ENCODE results near the gene HIPK2. TPM values are rescaled to one million over a fixed set of nuclear protein-coding genes. Genes with fewer than 3 reads are reported as not detected.

Gene HIPK2
- total and polyA plus RNA-seq, 12 donors = 19.7 to 203 (median 127) TPM

DNA sequence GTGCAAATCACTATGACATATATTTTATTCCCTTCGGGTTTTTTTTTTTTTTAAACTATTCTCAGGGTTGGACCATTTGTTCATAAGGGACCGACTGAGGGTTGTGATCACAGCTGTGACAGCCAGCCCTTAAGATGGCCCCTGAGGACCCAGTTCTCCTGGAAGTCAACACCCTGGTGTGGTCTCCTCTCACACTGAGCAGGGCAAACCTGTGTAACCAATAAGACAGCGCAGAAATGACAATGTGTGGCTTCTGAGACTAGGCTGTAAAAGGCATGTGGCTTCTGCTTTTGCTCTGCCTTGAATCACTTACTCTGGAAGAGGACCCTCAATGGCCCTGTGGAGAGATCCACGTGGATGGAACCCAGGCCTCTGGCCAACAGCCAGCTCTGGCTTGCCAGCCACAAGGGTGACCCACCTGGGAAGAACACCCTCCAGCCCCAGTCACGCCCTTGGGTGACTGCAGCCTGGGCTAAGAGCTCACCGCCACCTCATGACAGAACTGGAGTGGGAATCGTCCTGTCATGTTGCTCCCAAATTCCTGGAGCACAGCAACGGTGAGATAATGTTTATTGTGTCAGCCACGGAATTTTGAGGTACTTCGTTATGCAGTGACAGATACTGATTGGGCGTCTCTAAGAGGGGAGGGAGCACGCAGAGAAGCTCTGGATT is 127.2 kb downstream of the HIPK2 start:
- peaks cover 11 to 97% (median 91%) of the 10 kb centered on the region in 9 donors for H3K4me1 ChIP-seq
- DNase-seq (peak; percentile 34 to 35), ATAC-seq (peak in 6 of 8 donors; percentile 26 to 63 (median 43))
- peak overlapping the region; percentile 29 to 88 (median 80) for H3K27ac ChIP-seq
- 57 to 65% methylated on average over 12 of the region's 12 CpGs for WGBS, 2 donors
- no peak for TF ChIP-seq CTCF (IDR thresholded peaks at IDR 0.05)
- no peaks in the 10 kb centered on the region for H3K9me3 ChIP-seq
- no peaks in the 10 kb centered on the region for H3K27me3 ChIP-seq
- H3K36me3 ChIP-seq = peaks cover 0 to 8% (median 0%) of the 10 kb centered on the region in 9 donors
- intact Hi-C loops (cut with DNase I) = loop anchor here in 1 of 10 donors (10.0 kb wide), 1 partner anchor 54 kb away; no protein-coding TSS in a partner anchor
- no peak overlapping the region for H3K4me3 ChIP-seq

DNA sequence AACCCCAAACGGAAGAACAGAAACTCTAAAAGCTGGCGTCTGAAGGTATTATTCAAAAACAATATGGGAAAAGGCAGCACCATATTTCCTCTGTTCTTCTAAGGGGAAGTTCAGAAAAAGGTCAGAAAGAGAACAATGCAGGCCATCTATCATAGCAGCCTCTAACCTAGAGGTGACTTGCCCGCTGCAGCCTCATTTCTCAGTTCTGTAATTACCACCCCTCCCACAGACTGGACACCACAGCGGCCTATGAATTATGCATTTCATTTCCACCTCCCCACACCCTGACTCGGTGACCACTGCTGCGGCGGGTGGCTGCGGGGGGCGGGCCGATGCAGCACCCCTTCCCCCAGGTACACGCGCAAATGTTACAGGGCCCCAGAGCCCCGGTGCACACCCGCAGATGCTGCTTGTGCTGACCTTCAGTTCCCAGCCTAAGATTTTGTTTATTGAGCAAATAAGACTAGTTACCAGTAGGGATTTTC is 128.8 kb downstream of the HIPK2 start:
- ATAC-seq (peak; percentile 50 to 79 (median 68)), DNase-seq (peak in 1 of 2 donors; percentile 40)
- no peaks in the 10 kb centered on the region for H3K27me3 ChIP-seq
- H3K36me3 ChIP-seq = peaks cover 0 to 23% (median 0%) of the 10 kb centered on the region in 9 donors
- no peak for TF ChIP-seq CTCF (IDR thresholded peaks at IDR 0.05)
- 64 to 71% methylated on average over 14 of the region's 14 CpGs for WGBS, 2 donors
- no peaks in the 10 kb centered on the region for H3K9me3 ChIP-seq
- H3K4me3 ChIP-seq = peak overlapping the region in 3 of 10 donors; percentile 3 to 27 (median 21)
- intact Hi-C loops (cut with DNase I) = loop anchor here in 8 of 10 donors (1.0 to 5.0 kb wide), 8 partner anchors 83 to 353 kb away; partner anchors contain the start of gene HIPK2 (in 5 of the 8)
- peaks cover 11 to 85% (median 78%) of the 10 kb centered on the region in 9 donors for H3K4me1 ChIP-seq
- peak overlapping the region; percentile 20 to 88 (median 80) for H3K27ac ChIP-seq

DNA sequence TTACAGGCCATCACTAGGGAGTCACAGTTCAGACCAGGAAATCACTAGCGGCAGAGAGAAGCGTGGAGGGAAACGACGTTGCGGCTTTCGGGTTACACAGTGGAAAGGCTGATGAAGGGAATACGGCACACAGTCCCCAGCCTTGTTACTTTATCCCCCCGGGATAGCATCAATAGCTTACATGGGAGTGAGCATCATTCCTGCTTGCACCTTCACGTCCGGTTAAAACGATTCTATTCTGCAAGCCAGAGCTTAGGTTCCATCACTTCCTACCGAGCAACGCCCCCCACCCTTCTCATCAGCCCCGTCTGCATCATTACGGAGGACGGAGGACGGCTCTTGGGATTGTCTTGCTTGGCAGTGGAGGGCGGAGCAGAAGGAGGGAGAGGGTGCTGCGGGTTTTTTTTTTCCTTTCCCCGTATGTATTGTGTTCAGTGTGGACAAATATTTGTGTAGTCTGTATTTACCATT is 129.4 kb downstream of the HIPK2 start:
- no peaks in the 10 kb centered on the region for H3K27me3 ChIP-seq
- H3K27ac ChIP-seq = peak overlapping the region; percentile 51 to 84 (median 78)
- peaks cover 11 to 79% (median 74%) of the 10 kb centered on the region in 9 donors for H3K4me1 ChIP-seq
- 54 to 58% methylated on average over 20 of the region's 20 CpGs for WGBS, 2 donors
- intact Hi-C loops (cut with DNase I) = loop anchor here in 8 of 10 donors (1.0 to 5.0 kb wide), 8 partner anchors 84 to 354 kb away; partner anchors contain the start of gene HIPK2 (in 5 of the 8)
- H3K4me3 ChIP-seq = peak overlapping the region in 4 of 10 donors; percentile 3 to 27 (median 16)
- TF ChIP-seq CTCF (IDR thresholded peaks at IDR 0.05) = no peak
- H3K36me3 ChIP-seq = peaks cover 0 to 28% (median 0%) of the 10 kb centered on the region in 9 donors
- DNase-seq = peak in 1 of 2 donors; percentile 21
- no peaks in the 10 kb centered on the region for H3K9me3 ChIP-seq
- peak; percentile 18 to 69 (median 34) for ATAC-seq

DNA sequence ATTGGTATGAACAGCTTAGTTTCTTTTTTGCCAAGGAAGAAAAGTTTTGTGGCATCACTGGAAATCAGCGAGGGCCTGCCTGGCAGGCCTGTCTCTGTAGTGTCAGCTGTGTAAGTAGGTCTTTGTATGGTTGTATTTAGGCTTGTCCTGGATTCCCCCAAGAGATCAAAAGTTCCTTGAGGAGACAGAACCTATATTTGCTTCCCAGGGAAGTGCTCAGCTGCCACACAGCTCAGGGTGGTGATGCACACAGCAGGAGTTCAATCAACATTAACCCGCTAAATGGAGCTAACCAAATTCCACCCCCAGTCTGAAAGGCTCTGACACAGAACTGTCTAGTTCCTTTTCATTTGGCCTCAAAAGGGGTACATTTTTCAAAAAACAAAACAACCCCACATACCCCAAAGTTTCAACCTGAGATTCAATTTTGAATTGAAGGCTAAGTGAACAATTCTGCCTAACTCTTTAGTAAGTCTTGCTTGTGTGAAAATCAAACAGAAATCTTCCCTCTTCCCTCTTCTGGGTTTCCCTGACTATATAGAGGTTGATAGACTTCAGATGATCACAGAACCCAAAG is 129.9 kb downstream of the HIPK2 start:
- peaks cover 11 to 76% (median 69%) of the 10 kb centered on the region in 9 donors for H3K4me1 ChIP-seq
- TF ChIP-seq CTCF (IDR thresholded peaks at IDR 0.05) = no peak
- ATAC-seq (no peak), DNase-seq (no peak)
- H3K36me3 ChIP-seq = peaks cover 0 to 33% (median 0%) of the 10 kb centered on the region in 9 donors
- peak overlapping the region in 4 of 10 donors; percentile 3 to 27 (median 16) for H3K4me3 ChIP-seq
- no peaks in the 10 kb centered on the region for H3K9me3 ChIP-seq
- H3K27ac ChIP-seq = peak overlapping the region; percentile 51 to 84 (median 78)
- intact Hi-C loops (cut with DNase I) = loop anchor here (1.0 to 5.0 kb wide), 10 partner anchors 84 to 355 kb away; partner anchors contain the start of gene HIPK2 (in 8 of the 10)
- WGBS, 2 donors = 78 to 86% methylated on average over 2 of the region's 2 CpGs
- no peaks in the 10 kb centered on the region for H3K27me3 ChIP-seq
